ENCODE results near the gene RASA3.

The RASA3 gene

DNA sequence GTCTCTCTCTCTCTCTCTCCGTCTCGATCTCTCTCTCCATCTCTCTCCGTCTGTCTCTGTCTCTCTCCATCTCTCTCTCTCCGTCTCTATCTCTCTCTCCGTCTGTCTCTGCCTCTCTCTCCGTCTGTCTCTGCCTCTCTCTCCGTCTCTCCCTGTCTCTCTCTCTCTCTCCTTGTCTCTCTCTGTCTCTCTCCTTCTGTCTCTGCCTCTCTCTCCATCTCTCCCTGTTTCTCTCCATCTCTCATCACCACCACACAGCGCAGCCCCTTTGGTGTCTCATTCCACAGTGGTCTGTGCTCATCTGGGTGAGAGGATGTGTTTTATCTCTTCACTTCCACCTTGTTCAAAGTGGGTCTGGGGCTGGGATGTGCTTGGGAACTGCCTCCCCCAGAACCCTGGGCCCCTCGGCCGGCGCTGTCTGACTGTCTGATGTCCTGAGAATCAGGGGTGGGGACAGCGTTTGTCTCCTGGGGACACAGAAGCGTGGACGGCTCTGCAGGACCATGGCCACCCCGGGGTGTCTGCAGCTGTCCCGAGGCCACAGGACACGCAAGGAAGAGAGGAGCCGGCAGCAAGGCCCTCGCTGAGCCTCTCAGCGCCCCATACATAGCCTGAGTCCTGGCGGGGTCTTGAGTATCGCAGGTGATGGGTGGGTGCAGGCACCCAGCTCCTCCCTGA is 118.3 kb downstream of the RASA3 start:
- FAIRE-seq: no peak

DNA sequence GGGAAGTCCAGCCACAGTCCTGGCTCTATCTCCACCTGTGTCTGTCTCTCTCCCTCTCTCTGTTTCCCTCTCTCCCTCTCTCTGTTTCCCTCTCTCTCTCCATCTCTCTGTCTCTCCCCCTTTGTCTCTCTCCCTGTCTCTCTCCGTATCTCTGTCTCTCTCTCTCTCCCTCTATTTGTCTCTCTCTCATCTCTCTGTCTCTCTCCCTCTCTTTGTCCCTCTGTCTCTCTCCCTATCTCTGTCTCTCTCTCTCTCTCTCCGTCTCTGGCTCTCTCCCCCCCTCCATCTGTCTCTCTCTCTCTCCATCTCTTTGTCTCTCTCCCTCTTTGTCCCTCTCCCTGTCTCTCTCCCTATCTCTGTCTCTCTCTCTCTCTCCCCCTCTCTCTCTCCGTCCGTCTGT is 119.1 kb downstream of the RASA3 start:
- no peak for FAIRE-seq

DNA sequence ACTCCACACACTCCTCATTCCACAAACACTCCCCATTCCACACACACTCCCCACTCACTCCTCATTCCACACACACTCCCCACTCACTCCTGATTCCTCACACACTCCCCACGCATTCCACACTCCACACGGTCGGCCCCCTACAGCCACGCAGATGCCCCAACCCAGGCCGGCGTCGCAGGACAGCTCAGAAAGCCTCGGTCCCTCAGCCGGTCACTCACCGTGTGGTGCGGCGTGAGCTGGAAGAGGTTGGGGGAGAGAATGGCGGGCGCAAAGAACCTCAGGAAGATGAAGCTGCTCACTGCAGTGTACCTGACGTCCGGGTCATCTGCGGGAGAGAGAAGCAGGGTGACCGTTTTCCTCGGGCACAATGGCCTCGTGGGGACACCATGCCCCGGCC is 119.5 kb downstream of the RASA3 start:
- no peak for FAIRE-seq

DNA sequence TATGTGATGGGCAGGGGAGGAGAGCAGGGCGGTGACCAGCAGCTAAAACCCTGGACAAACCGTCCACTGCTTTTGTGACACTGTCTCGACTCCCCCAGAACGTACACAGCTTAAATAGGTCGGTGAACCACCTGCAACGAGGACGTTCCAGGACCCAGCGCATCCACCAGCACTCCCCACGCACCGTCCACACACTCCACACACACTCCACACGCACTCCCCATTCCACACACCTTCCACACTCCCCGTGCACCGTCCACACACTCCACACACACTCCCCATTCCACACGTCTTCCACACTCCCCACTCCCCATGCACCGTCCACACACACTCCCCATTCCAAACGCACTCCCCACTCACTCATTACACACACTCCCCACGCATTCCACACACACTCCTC is 120.3 kb downstream of the RASA3 start:
- FAIRE-seq: no peak

DNA sequence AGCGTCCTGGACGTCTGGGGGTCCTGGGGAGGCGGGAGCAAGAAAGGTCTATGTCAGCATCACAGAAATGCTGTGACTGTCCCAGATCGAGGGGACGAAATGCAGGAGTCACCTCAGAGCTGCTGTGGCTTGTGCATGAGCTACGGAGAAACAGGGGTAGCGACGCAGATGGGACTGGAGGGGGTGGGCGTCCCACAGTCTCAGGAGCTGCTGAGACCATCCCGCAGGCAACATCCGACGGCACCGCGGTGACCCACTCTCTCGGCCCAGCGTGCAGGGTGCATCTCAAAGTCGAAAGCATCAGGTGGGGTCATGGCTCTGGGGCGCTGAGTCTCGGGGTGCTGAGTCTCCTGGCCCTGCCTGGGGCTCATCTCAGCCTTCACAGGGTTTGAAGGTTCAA is 121.2 kb downstream of the RASA3 start:
- FAIRE-seq: no peak

DNA sequence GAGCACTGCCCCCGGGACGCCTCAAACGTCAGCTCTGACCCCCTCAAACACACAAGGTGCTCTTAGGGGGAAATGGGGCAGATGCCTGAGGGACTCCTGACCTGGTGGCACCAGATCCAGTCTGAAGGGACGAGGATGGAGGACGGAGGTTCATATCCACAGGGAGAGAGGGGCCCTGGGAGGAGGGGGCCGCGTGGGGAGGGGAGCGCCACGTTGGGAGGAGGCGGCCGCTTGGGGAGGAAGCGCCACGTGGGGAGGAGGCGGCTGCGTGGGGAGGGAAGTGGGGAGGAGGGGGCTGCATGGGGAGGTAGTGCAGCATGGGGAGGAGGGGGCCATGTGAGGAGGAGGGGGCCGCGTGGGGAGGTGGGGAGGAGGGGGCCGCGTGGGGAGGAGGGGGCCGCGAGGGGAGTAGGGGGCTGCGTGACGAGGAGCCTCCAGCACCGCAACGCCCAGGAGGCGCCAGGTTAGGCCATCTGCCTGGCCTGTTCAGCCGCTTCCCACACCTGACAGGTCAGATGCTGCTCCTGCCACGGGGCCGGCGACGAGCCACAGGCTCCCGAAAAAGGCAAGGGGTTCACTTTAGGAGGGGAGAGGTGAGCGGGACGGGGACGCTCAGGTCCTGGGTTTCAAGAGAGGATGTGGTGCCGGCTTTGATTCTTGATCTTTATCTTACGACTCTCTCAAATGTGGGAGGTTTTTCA is 121.9 kb downstream of the RASA3 start:
- no peak for FAIRE-seq

DNA sequence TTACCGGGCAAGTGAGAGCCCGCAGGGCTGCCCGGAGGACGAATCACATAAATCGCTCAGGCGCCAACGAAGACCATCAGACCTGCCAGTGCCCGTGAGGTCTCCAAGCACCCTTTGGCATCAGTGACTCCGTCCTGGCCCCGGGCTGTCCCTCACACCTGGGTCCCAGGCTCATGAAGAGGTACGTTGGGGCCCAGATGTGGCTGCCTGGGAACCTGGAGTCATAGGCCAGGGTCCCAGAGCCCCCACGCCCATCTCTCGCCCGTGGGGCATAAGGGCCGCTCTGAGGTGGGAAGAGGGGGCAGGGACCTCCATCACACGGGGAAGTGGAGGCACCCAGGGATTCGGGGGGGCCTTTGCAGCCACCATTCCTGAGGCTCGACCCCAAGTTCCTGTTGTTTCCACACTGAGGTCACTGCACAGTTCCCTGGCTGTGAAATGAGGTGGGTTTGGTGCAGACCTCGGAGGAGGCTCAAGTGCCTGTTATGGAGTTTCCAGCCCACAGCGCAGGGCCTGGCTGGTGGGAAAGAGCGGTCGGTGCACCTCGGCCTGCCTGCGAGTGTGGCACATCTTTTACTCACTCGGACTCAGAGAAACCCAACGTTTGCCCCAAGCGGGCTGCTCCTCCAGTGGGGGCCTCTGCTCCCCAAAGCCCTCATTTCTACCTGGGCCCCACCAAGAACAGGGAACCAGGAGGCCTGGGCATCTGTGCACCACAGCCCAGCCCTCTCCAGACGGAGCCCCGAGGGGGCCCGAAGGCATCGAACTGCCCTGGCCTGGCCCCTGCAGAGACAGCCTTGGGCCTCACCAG is 122.6 kb downstream of the RASA3 start:
- FAIRE-seq: no peak

DNA sequence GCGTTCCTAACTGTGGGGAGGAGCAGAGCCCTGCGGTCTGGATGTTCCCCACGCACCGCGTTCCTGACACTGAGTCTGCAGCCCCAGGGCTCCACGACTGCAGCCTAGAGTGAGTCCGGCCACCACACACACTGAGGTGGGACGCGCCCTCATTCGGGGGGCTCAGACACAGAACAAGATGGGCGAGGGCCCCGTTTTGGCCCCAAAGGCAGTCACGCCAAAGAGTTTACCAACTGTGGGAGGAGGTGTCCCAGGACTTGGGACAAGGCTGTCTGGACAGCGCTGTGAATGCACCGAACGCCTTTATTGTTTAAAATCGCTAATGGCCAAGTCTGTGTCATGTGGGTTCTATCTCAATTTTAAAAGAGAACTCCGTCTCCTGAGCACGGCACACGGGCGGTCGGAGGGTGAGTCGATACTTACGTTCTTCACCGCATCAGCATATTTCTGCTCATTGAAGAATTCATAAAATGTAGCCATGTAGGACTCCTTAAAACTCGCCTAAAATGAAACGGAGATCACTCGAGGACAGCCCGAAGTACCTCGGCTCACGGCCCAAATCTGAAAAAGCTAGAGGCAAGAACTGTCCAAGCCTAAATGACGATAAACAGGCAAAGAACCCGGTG is 123.3 kb downstream of the RASA3 start:
- no peak for FAIRE-seq

DNA sequence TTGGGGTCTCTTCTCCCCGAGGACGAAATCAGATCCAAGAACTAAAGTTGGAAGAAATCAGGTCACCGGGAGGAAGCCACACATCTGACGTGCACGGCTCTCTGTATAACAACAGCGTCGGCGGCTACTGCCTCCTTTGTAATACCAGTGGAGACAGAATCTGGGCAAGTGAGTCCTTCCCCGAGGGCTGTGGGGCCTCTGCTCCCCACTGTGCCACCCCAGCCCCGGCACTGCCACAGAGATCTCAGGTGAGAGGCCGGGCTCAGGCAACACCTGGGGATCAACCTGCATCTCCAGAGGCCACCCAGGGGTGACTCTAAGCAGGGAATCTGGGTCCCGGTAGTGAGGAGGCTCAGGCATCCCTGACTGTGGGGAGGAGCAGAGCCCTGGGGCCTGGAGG is 124.9 kb downstream of the RASA3 start:
- FAIRE-seq: no peak

DNA sequence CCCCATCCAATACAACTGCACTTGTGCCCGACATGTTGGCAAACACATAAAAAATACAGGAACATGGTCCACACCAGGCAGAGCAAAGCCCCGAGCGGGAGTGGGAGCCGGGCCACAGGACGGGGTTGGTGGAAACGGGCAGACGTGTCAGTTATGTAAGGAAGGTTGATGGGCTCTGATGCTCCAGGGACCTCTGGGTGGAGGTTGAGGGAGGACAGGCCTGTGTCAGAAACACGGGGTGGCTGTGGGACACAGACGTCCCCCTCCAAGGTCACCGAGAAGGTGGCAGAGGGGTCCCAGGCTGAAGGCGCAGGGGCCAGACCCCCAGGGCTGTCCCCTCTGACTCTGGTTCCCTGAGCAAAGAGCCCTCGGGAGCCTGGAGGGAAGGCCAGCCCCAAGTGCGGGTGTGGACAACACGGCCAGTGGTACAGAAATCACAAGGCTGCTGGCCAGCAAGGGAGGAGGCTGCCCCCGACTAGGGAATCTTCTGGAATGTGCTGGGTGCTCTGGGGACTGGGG is 127.2 kb downstream of the RASA3 start:
- FAIRE-seq: no peak

DNA sequence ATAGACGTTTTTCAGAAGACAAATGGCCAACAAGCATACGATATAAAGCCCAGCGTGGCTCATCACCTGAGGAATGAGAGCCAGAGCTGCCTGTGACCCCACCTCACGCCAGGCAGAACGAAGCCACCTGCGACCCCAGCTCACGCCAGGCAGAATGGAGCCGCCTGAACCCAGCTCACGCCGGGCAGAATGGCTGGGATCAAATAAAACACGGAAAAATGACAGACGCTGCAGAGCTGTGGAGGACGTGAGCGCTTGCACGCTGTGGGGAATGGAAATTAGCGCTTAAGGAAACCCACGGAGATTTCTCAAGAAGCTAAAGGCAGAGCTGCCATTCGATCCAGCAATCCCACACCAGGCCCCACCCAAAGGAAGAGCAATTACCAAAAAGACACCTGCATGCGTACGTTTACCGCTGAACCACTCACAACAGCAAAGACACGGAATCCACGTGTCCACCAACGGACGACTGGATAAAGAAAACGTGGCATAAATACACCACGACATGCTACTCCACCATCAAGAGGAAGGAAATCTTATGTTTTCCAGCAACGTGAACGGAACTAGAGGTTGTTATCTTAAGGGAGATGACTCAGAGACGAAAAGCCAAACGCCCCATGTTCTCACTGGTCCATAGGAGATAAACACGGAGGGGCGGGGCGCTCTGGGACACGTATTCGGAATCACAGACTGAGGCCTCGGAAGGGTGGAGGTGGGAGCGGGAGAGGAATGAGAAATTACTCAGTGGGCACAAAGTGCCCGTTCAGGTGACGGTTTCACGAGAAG is 127.8 kb downstream of the RASA3 start:
- FAIRE-seq: no peak

DNA sequence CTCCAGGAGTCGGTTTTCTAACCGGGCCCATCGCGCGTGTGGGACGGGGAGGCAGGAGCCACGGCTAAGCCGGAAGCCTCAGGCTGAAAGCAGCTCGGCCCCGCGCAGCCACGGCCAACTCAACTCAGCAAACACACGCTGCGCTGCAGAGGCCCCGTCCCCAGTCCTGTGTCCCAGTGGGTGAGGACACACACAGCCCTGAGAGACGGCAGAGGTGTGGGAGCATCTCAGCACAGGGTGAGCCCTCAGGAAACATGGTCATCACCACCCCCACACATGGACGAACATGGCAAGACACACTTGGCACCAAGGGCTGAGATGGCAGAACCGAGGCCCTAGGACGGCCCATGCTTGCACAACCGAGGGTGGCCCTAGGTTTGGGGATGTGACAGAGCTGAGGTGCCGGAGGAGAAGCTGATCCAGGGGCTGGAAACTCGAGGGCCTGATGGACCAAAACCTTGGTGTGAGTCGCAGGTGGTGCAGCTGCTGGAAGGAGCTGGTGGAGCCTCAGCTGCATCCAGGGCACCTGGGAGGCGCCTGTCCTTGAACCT is 129.6 kb downstream of the RASA3 start:
- FAIRE-seq: no peak

DNA sequence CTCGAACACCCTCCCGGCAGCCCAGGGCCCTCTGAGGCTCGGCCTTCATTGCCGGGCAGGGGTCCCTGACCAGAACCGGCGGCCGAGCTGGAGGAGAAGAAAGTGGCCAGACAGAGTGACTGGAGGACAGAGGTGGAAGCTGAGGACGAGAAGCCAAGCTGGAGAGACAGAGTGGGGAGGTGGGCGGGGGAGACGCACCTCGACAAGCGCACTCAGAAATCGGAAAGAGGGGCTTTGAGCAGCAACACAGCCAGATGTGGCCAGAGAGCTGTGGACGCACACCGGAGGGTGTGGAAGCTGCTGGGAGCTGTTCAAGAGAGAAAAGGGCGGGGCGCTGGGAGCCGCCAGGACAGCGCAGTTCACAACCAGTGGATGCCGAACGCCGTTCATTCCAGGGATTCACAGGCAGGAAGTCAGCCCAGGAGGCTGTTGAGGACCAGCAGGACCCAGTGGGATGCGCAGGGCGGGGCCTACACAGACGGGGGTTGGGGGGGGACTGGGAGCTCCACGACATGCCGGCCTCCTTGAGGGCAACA is 130.3 kb downstream of the RASA3 start:
- FAIRE-seq: no peak

DNA sequence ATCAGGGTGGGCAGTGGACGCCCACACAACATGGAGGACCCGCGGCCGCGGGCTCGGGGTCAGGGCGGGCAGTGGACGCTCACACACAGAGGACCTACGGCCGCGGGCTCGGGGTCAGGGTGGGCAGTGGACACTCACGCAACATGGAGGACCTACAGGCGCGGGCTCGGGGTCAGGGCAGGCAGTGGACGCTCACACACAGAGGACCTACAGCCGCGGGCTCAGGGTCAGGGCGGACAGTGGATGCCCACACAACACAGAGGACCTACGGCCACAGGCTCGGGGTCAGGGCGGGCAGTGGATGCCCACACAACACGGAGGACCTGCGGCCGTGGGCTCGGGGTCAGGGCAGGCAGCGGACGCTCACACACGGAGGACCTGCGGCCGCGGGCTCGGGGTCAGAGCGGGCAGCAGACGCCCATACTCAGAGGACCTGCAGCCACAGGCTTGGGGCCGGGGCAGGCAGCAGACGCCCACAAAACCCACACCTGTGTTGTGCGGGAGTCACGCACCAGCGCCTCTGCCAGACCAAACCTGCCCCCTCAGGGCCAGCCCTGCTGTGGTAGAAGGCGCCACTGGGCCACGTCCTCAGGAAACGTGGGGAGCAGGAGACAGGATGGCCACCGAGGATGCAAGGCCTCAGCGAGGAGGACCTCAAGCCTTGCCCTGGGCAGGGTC is 131.0 kb downstream of the RASA3 start:
- FAIRE-seq: no peak

DNA sequence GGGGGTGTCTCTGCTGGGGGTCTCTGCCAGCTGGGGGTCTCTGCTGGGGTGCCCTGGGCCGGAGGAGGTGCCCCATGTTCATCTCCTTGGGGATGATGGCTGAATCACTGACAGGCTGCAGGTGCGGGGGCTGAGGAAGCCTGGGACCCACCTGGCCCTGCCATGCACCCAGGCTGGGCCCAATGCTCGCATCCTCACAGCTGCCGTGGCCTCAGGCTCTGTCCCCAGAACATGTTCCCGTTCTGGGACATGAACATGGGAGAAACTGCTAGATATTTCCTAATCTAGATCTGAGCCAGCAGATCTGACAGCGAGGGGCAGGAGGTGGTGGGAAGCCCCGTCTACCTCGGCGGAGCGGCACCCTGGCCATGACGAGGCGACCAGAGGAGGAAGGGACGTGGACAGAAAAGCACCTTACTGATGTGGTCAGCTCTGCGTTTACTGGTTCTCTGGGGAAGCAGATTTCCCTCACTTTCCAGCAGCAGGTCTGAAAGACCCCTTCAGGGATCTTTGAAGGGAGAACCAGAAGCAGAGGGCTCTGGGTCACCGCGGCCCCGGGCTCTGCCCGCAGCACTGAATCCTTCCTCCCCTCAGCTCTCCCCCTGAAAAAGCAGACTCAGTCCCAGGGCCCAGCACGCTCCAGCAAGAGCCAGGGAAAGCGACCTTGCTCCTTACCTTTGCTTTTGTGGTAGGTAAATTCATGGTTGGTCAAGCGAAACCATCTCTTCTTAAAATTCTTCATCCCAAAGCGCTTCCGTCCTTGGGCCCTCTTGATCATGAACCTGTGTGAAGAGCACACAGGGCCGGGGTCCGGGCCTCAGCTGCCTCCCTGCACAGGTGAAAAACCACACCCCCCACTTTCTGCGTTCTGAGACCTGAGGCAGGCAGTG is 132.0 kb downstream of the RASA3 start:
- no peak for FAIRE-seq

DNA sequence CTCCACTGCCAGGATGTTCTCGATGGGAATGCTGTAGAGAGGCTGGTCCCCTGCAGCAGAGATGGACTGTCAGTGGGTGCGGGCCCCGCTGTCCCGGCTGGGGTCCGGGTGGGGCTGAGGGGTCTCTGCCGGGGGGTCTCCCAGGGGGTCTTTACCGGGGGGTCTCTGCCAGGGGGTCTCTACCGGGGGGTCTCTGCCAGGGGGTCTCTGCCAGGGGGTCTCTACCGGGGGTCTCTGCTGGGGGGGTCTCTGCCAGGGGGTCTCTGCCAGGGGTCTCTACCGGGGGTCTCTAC is 132.9 kb downstream of the RASA3 start:
- no peak for FAIRE-seq

DNA sequence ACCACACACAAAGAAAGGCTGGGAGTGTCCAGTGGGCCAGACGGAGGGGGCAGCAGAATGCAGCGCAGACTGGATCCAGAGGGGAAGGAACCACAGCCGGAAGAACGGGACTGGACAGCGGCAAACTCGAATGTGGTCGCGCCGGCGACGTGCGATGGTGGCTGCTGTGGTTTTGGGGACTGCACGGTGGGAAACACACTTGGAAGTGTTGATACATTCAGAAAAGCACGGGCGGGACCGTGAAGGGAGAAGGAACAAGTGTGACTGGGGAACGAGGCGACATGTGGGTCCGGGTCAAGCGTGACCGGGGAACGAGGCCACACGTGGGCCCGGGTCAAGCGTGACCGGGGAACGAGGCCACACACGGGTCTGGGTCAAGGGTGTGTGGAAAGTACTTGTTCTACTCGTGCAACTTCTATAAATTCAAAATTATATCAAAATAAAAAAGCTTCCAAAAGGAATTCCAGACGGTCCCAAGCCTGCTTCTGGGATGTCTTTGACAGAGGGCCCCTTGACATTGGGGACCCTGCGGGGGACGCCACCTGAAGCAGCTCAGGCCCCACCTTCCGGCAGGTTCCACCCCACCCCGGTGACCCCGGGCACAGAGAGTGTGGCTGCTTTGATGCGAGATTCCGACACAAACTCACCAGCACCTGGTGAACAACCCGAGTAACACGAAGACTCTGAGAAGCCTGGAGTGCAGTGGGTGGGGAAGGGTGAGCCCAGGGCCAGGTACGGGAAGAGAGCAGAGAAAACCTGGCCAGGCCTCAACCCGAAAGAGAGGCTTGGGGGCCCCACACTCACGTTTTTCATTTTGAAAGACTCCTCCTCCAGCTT is 133.4 kb downstream of the RASA3 start:
- FAIRE-seq: no peak

DNA sequence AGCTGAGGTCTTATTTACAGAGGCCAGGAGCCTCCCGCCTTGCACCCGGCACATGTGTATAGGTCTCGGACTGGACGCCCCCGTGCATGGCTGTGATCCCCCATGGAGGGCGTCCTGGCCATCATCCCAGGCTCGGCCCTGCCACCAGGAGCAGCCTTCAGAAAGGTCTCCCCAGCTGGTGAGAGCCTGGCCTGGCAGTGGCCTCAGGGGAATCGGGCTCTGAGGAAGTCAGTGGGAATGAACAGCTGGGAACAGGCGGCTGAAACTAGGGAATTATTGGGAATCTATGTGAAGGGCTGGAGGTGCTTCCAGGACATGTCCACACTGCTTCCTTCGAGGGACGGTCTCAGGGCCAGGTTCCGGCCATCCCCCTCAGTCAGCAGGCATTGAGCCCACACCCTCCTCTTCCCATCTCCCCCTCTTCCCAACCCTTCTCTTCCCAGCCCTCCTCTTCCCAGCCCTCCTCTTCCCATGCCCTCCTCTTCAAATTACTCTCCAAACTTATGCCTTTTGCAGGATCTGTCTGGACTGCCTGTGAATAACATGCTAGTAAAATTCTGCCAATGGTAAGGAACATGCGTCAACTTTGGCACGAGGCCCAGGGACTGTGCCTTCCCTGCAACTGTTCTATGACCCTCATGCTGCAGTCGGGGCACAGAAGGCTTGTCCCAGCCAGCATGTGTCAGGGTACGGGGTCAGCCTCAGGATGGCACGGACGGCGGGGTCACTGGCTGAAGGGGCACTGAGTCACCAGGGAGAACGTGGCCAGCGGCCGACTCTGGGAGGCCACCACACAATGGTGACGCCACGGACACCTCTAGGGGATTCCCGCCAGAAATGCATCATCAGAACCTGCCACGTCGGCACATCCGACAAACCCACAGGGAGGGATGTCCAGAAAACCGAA is 134.3 kb downstream of the RASA3 start:
- FAIRE-seq: no peak

Data from islet of Langerhans (tissue), 1 donor.